Neural progenitor cell (in vitro differentiated cells): ENCODE data around the gene ITPR1. TPM values are rescaled to one million over a fixed set of nuclear protein-coding genes. Genes with fewer than 3 reads are reported as not detected.

ENCODE experiments used
- DNase-seq: peaks from one replicate; pipeline ENCODE4 v3.0.0-alpha.2; 2016; ENCODE audit warnings: low spot score
- H2AFZ ChIP-seq: fragments of 200-600 bp; sonication (generic); replicated peaks from 2 replicates; pipeline ENCODE4 v1.6.1; 2016; ENCODE audit warnings: antibody characterized with exemption
- H3F3A ChIP-seq: fragments of 200-600 bp; sonication (generic); 2 replicates; pipeline ENCODE4 v1.6.1; 2016; ENCODE audit warnings: antibody characterized with exemption, low read depth
- H3K27ac ChIP-seq: fragments of 200-600 bp; sonication (generic); 2 replicates; pipeline ENCODE4 v1.5.1; 2016; ENCODE audit warnings: mild to moderate bottlenecking
- H3K27me3 ChIP-seq: fragments of 200-600 bp; sonication (generic); 2 replicates; pipeline ENCODE4 v1.6.1; 2016; ENCODE audit warnings: mild to moderate bottlenecking, moderate library complexity
- H3K36me3 ChIP-seq: fragments of 200-600 bp; sonication (generic); 2 replicates; pipeline ENCODE4 v1.5.1; 2016
- H3K4me1 ChIP-seq: fragments of 200-600 bp; sonication (generic); 2 replicates; pipeline ENCODE4 v1.6.1; 2016; ENCODE audit warnings: mixed run types
- H3K4me2 ChIP-seq: fragments of 200-600 bp; sonication (generic); 2 replicates; pipeline ENCODE4 v1.6.1; 2016
- H3K4me3 ChIP-seq: fragments of 200-600 bp; sonication (generic); 2 replicates; pipeline ENCODE4 v1.5.1; 2016
- H3K79me2 ChIP-seq: fragments of 200-600 bp; sonication (generic); 2 replicates; pipeline ENCODE4 v1.6.1; 2016; ENCODE audit warnings: low read depth
- H3K9ac ChIP-seq: fragments of 200-600 bp; sonication (generic); 2 replicates; pipeline ENCODE4 v1.6.1; 2016
- H3K9me3 ChIP-seq: fragments of 200-600 bp; sonication (generic); 2 replicates; pipeline ENCODE4 v1.5.1; 2016; ENCODE audit warnings: low read depth
- H4K20me1 ChIP-seq: fragments of 200-600 bp; sonication (generic); 2 replicates; pipeline ENCODE4 v1.6.1; 2016; ENCODE audit warnings: low read depth
- H3K27ac Mint-ChIP-seq: 3 replicates; pipeline ENCODE4 v1.8.0; 2021; ENCODE audit warnings: mixed read lengths
- H3K27me3 Mint-ChIP-seq: 2 replicates; pipeline ENCODE4 v1.8.0; 2022; ENCODE audit warnings: low read depth, mild to moderate bottlenecking, inconsistent platforms, moderate library complexity, mixed read lengths; ENCODE audit not compliant: insufficient read depth
- H3K36me3 Mint-ChIP-seq: 3 replicates; pipeline ENCODE4 v1.8.0; 2021; ENCODE audit warnings: mixed read lengths
- H3K4me1 Mint-ChIP-seq: 3 replicates; pipeline ENCODE4 v1.8.0; 2021; ENCODE audit warnings: mixed read lengths
- H3K4me3 Mint-ChIP-seq: 3 replicates; pipeline ENCODE4 v1.8.0; 2021; ENCODE audit warnings: mild to moderate bottlenecking, moderate library complexity, mixed read lengths
- H3K9me3 Mint-ChIP-seq: 3 replicates; pipeline ENCODE4 v1.8.0; 2020; ENCODE audit warnings: mixed read lengths
- CTCF ChIP-seq: fragments of 200-600 bp; sonication (generic); IDR thresholded peaks from 2 replicates; pipeline ENCODE4 v1.5.1; 2017; ENCODE audit warnings: antibody characterized with exemption, mild to moderate bottlenecking
- EZH2 ChIP-seq: fragments of 200-600 bp; sonication (generic); IDR thresholded peaks from 2 replicates; pipeline ENCODE4 v1.6.1; 2017; ENCODE audit warnings: antibody characterized with exemption, mild to moderate bottlenecking, moderate library complexity
- EZH2phosphoT487 ChIP-seq: fragments of 200-600 bp; sonication (generic); IDR thresholded peaks from 2 replicates; pipeline ENCODE4 v1.6.1; 2017; ENCODE audit warnings: antibody characterized with exemption
- total RNA-seq: library from RNA; depleted of rRNA; stranded (reverse); fragments of >200 nt; gene quantifications from 2 replicates; pipeline ENCODE4 v1.2.3, GENCODE V29; 2015; ENCODE audit warnings: low replicate concordance

The ITPR1 gene
- total RNA-seq, 1 donor from 2014 or later: 5.0 TPM

DNA sequence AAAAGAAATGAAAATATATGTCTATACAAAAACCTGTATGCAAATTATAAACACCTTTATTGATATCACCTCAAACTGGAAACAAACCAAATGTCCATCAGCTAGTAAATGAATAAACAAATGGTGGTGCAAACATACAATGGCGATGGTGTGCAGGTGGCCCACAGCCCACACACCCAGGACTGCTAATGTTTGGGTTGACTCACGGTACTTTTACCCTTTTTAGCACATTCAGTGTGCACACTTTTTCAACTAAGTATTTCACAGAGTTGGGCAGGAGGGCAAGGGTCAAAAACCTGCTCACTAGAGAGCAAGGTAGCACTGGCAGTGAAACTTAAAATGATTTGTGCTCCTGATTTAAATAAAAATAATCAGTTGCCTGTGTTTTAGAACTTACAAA, 363.0 kb downstream of the ITPR1 start:
- H3K36me3 Mint-ChIP-seq: no peaks in the 10 kb centered on the region
- Histone ChIP-seq H3K4me2 (no peak overlapping the region), H3K27me3 (no peaks in the 10 kb centered on the region), H3F3A (no peaks in the 10 kb centered on the region), H3K9ac (no peak overlapping the region), H3K79me2 (no peaks in the 10 kb centered on the region), H3K27ac (no peak overlapping the region), H2AFZ (no peak overlapping the region), H3K36me3 (no peaks in the 10 kb centered on the region), H3K4me1 (no peaks in the 10 kb centered on the region), H4K20me1 (no peaks in the 10 kb centered on the region), H3K9me3 (no peaks in the 10 kb centered on the region), H3K4me3 (no peak overlapping the region)
- H3K27ac Mint-ChIP-seq: no peak overlapping the region
- no peaks in the 10 kb centered on the region for H3K27me3 Mint-ChIP-seq
- TF ChIP-seq EZH2 (no peak), CTCF (no peak), EZH2phosphoT487 (no peak)
- H3K9me3 Mint-ChIP-seq: peaks cover 3% of the 10 kb centered on the region
- H3K4me3 Mint-ChIP-seq: no peak overlapping the region
- no peak for DNase-seq
- no peaks in the 10 kb centered on the region for H3K4me1 Mint-ChIP-seq

DNA sequence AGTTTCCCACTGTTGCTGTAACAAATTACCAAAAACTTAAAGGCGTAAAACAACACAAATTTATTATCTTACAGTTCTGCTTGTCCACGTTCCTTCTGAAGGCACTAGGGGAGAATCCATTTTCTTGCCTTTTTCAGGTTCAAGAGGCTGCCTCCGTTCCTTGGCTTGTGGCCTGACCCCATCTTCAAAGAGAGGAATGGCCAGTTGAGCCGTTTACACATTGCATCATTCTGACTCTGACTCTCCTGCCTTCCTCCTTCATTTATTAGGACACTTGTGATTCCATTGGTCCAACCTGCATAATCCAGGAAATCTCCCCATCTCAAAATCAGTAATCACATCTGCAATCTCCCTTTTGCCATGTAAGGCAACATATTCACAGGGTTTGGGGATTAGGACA, 363.4 kb downstream of the ITPR1 start:
- no peaks in the 10 kb centered on the region for H4K20me1 ChIP-seq
- no peaks in the 10 kb centered on the region for H3K4me1 ChIP-seq
- no peak for TF ChIP-seq CTCF
- no peak for TF ChIP-seq EZH2phosphoT487
- no peak for TF ChIP-seq EZH2
- H2AFZ ChIP-seq: no peak overlapping the region
- DNase-seq: no peak
- H3K27me3 ChIP-seq: no peaks in the 10 kb centered on the region
- Mint-ChIP-seq H3K36me3 (no peaks in the 10 kb centered on the region), H3K4me1 (no peaks in the 10 kb centered on the region), H3K27ac (no peak overlapping the region), H3K9me3 (peaks cover 5% of the 10 kb centered on the region), H3K4me3 (no peak overlapping the region), H3K27me3 (no peaks in the 10 kb centered on the region)
- H3K9ac ChIP-seq: no peak overlapping the region
- H3K36me3 ChIP-seq: no peaks in the 10 kb centered on the region
- H3F3A ChIP-seq: no peaks in the 10 kb centered on the region
- no peaks in the 10 kb centered on the region for H3K79me2 ChIP-seq
- no peak overlapping the region for H3K27ac ChIP-seq
- H3K9me3 ChIP-seq: no peaks in the 10 kb centered on the region
- H3K4me2 ChIP-seq: no peak overlapping the region
- H3K4me3 ChIP-seq: no peak overlapping the region

DNA sequence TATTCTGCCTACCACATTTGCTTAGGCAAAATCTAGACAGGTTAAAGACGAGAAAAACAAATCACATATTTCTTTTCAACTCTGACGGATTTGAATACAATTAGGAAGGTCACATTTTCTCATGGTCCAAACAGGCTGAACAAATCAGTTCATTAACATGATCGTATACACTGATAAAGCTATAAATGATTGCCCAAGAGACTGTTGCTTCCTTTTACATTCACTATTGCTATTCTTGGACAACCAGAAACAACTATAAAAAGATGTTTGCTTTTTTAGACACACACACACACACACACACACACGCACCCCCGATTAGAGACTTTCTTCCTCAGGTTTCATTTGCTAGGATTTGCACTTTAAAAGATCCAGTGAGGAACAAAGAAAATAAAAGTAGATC, 363.8 kb downstream of the ITPR1 start:
- Mint-ChIP-seq H3K27ac (no peak overlapping the region), H3K9me3 (peaks cover 5% of the 10 kb centered on the region), H3K4me1 (no peaks in the 10 kb centered on the region), H3K27me3 (no peaks in the 10 kb centered on the region), H3K36me3 (no peaks in the 10 kb centered on the region), H3K4me3 (no peak overlapping the region)
- no peaks in the 10 kb centered on the region for H3K27me3 ChIP-seq
- H3K4me2 ChIP-seq: no peak overlapping the region
- no peak overlapping the region for H3K9ac ChIP-seq
- H3K79me2 ChIP-seq: no peaks in the 10 kb centered on the region
- no peaks in the 10 kb centered on the region for H3K9me3 ChIP-seq
- no peak overlapping the region for H2AFZ ChIP-seq
- no peaks in the 10 kb centered on the region for H3K36me3 ChIP-seq
- H4K20me1 ChIP-seq: no peaks in the 10 kb centered on the region
- TF ChIP-seq CTCF: no peak
- no peaks in the 10 kb centered on the region for H3F3A ChIP-seq
- H3K4me1 ChIP-seq: no peaks in the 10 kb centered on the region
- no peak overlapping the region for H3K4me3 ChIP-seq
- H3K27ac ChIP-seq: no peak overlapping the region
- DNase-seq: no peak

DNA sequence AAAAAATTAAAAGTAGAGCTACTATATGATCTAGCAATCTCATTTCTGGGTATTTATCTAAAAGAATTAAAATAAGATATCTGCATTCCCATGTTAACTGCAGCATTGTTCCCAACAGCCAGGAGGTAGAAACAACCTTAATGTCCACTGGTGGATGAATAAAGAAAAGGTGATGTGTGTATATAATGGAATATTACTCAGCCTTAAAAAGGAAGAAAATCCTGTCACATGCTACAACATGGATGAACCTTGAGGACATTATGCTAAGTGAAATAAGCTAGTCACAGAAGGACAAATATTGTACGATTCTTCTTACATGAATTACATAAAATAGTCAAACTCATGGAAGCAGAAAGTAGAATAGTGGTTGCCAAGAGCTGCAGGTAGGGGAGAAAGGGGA, 366.6 kb downstream of the ITPR1 start:
- no peaks in the 10 kb centered on the region for H3K79me2 ChIP-seq
- H3K27me3 ChIP-seq: no peaks in the 10 kb centered on the region
- H3K36me3 ChIP-seq: no peaks in the 10 kb centered on the region
- peaks cover 8% of the 10 kb centered on the region for H3K9me3 Mint-ChIP-seq
- H3K27me3 Mint-ChIP-seq: no peaks in the 10 kb centered on the region
- TF ChIP-seq EZH2 (no peak), CTCF (no peak), EZH2phosphoT487 (no peak)
- H3K9ac ChIP-seq: no peak overlapping the region
- H3K4me2 ChIP-seq: no peak overlapping the region
- no peak overlapping the region for H3K4me3 Mint-ChIP-seq
- H2AFZ ChIP-seq: no peak overlapping the region
- no peak overlapping the region for H3K27ac ChIP-seq
- H3F3A ChIP-seq: no peaks in the 10 kb centered on the region
- no peak for DNase-seq
- H3K36me3 Mint-ChIP-seq: no peaks in the 10 kb centered on the region
- H3K4me1 Mint-ChIP-seq: no peaks in the 10 kb centered on the region
- no peak overlapping the region for H3K27ac Mint-ChIP-seq
- no peaks in the 10 kb centered on the region for H4K20me1 ChIP-seq
- H3K4me3 ChIP-seq: no peak overlapping the region
- H3K9me3 ChIP-seq: no peaks in the 10 kb centered on the region
- no peaks in the 10 kb centered on the region for H3K4me1 ChIP-seq
